Astrocyte of the spinal cord (primary cell): ENCODE data around the gene PTPRN2.
A peak's percentile ranks its signal among the peaks of the same experiment; 100 is the strongest.
"Not testable (repeated sequence)": the region's sequence is repeated elsewhere in the genome, so short reads cannot be mapped to it uniquely, and the experiment has no call there.

Experiments
- DNase-seq: peaks from one replicate; pipeline ENCODE4 v3.0.0; 2011; ENCODE audit warnings: low read depth, low spot score
- H3K4me3 ChIP-seq: 2 replicates; pipeline ENCODE4 v1.5.1; 2011; ENCODE audit warnings: low read depth, mild to moderate bottlenecking, low read length, moderate library complexity
- in situ Hi-C: cut with HindIII; loops from 2 replicates; pipeline ENCODE4 v1.10.0; 2017; ENCODE audit warnings: low sequenced_read_pairs
- TF ChIP-seq, protein P1 (sequence below): IDR thresholded peaks from 2 replicates; pipeline ENCODE4 v1.5.1; 2012; ENCODE audit warnings: low read depth, mild to moderate bottlenecking, low read length, inconsistent platforms

The PTPRN2 gene

GRCh38 chr7:158377800-158378623 lies 209.6 kb downstream of the PTPRN2 start:
- no peak for DNase-seq
- in situ Hi-C loops, result no loop called here
- no peak overlapping the region for H3K4me3 ChIP-seq
- TF ChIP-seq, protein P1, sequence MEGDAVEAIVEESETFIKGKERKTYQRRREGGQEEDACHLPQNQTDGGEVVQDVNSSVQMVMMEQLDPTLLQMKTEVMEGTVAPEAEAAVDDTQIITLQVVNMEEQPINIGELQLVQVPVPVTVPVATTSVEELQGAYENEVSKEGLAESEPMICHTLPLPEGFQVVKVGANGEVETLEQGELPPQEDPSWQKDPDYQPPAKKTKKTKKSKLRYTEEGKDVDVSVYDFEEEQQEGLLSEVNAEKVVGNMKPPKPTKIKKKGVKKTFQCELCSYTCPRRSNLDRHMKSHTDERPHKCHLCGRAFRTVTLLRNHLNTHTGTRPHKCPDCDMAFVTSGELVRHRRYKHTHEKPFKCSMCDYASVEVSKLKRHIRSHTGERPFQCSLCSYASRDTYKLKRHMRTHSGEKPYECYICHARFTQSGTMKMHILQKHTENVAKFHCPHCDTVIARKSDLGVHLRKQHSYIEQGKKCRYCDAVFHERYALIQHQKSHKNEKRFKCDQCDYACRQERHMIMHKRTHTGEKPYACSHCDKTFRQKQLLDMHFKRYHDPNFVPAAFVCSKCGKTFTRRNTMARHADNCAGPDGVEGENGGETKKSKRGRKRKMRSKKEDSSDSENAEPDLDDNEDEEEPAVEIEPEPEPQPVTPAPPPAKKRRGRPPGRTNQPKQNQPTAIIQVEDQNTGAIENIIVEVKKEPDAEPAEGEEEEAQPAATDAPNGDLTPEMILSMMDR, result no peak

DNA sequence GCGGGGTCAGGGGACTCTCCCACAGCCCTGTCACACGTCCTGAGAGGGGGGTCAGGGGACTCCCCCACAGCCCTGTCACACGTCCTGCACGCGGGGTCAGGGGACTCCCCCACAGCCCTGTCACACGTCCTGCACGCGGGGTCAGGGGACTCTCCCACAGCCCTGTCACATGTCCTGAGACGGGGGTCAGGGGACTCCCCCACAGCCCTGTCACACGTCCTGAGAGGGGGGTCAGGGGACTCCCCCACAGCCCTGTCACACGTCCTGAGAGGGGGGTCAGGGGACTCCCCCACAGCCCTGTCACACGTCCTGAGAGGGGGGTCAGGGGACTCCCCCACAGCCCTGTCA lies 210.8 kb downstream of the PTPRN2 start:
- H3K4me3 ChIP-seq, in situ Hi-C loops, DNase-seq: not testable (repeated sequence)

GRCh38 chr7:158376146-158376838 lies 211.3 kb downstream of the PTPRN2 start:
- DNase-seq, H3K4me3 ChIP-seq, in situ Hi-C loops: not testable (repeated sequence)

DNA sequence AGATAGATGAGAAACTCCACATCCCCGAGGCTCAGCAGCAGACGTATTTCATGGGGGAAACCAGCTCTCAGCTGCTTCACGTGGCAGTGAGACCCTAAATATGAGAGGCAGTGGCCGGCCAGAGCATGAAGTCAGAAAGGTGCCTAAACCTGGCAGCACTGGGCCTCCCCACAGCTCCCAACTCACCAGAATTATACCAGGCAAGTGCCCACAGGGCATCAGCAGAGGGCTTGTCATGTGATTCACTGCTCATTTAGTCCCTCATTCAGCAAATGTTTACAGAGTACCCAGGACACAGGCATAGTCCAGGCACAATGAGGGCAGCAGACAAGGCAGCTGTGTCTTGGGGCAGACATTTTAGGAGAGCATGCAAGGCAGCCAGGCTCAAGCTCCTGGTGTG lies 212.6 kb downstream of the PTPRN2 start:
- TF ChIP-seq, protein P1, result no peak

DNA sequence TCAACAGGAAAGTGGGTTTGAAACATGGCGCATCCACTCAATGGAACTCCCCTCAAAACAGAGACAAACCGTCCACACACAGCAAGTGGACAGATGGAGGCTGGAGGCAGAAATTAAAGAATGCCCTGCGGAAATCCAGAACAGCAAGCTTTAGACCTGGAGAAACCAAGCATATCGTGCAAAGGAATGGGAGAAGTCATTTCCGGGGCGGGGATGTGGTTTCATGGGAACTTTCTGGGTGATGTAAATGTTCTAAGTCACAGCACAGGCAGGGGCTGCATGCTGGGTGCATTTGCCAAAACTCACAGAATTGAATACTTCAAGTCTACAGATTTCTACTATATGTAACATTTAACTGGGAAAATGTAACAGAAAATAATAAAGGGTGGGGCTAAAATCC lies 213.0 kb downstream of the PTPRN2 start:
- in situ Hi-C loops, result no loop called here
- H3K4me3 ChIP-seq, result no peak overlapping the region
- peak; percentile 38 for DNase-seq
- TF ChIP-seq, protein P1, result no peak

More for the DNA sequence above, 212.6 kb downstream of the PTPRN2 start:
- no peak overlapping the region for H3K4me3 ChIP-seq
- in situ Hi-C loops, result no loop called here
- no peak for DNase-seq

DNA sequence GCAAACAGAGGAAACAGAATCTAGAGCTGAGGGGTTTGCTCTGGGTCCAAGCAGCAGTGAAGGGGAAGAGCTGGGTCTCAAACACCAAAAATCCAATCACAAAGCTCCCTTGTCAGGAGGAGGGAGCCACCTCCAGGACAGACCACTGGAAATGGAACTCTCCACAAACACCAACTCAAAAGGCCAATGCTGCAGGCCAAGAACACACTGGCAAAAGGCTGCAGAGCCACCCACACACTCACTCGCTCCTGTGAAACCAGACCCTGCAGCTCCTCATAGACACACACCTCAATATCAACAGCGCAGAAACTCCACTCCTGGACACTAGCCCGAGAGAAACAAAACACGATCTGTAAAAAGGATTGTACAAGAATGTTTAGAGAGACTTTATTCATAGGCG lies 213.5 kb downstream of the PTPRN2 start:
- no peak overlapping the region for H3K4me3 ChIP-seq
- TF ChIP-seq, protein P1, result no peak
- in situ Hi-C loops, result no loop called here
- no peak for DNase-seq

DNA sequence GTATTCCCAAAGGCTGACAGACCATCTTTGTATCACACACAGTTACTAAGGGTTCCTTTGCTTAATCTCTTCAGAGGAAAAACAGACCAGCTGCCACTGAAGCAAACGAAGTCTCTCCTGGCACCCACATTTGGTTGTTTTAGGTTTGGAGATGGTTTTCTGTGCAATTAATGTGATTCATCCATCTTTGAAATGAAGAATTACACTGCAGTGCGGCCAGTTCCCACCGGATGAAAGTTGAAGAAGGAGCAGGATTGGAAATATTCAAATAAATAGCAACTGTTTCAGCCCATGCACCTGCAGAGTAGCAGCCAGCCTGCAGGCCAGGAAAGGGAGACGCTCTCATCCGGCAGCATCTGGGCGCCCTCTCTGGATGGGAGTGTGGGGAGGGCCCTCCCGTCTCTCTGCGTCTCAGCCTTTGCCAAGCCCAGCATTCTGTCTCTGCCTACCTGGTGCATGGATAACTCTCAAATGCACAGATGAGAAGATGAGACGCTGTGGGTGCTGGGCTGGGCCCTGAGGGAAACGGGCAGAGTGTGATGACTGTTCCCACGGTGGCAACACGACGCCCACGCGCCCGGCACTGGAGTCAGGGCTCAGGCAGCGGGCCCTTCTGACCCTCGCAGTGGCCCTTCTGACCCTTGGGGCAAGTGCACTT lies 214.0 kb downstream of the PTPRN2 start:
- in situ Hi-C loops, result no loop called here
- no peak overlapping the region for H3K4me3 ChIP-seq
- no peak for DNase-seq
- TF ChIP-seq, protein P1, result no peak
